Astrocyte of the spinal cord (primary cell): Measurements from ENCODE around the gene DSTYK.

Experiments used
- DNase-seq: peaks from one replicate; pipeline ENCODE4 v3.0.0; 2011; ENCODE audit warnings: low read depth, low spot score
- H3K4me3 ChIP-seq: 2 replicates; pipeline ENCODE4 v1.5.1; 2011; ENCODE audit warnings: low read depth, mild to moderate bottlenecking, low read length, moderate library complexity
- CTCF ChIP-seq: IDR thresholded peaks from 2 replicates; pipeline ENCODE4 v1.5.1; 2012; ENCODE audit warnings: low read depth, mild to moderate bottlenecking, low read length, inconsistent platforms
- in situ Hi-C: cut with HindIII; loops from 2 replicates; pipeline ENCODE4 v1.10.0; 2017; ENCODE audit warnings: low sequenced_read_pairs

Gene DSTYK

GRCh38 chr1:205256951-205257625, 45.6 kb upstream of the DSTYK start:
- no peak overlapping the region for H3K4me3 ChIP-seq
- in situ Hi-C loops, result no loop called here
- TF ChIP-seq CTCF, result no peak
- no peak for DNase-seq

- H3K4me3 ChIP-seq, result no peak overlapping the region
- peak; percentile 96 for TF ChIP-seq CTCF
- peak; percentile 80 for DNase-seq
- in situ Hi-C loops, result no loop called here
These were observed 44.7 kb upstream of the DSTYK start for GRCh38 chr1:205255941-205256780.

- no peak for TF ChIP-seq CTCF
- in situ Hi-C loops, result no loop called here
- no peak overlapping the region for H3K4me3 ChIP-seq
- DNase-seq, result no peak
These were observed 40.1 kb upstream of the DSTYK start for GRCh38 chr1:205251576-205251975.

GRCh38 chr1:205250699-205251098, 39.2 kb upstream of the DSTYK start:
- no peak for DNase-seq
- H3K4me3 ChIP-seq, result no peak overlapping the region
- TF ChIP-seq CTCF, result no peak
- in situ Hi-C loops, result no loop called here

- H3K4me3 ChIP-seq, result no peak overlapping the region
- TF ChIP-seq CTCF, result no peak
- DNase-seq, result no peak
- in situ Hi-C loops, result no loop called here
These were observed 38.1 kb upstream of the DSTYK start for GRCh38 chr1:205249651-205250050.

GRCh38 chr1:205248793-205249601, 37.5 kb upstream of the DSTYK start:
- in situ Hi-C loops, result no loop called here
- DNase-seq, result peak; percentile 62
- H3K4me3 ChIP-seq, result no peak overlapping the region

More at GRCh38 chr1:205248793-205249601, 37.5 kb upstream of the DSTYK start:
- no peak for TF ChIP-seq CTCF
